Omental fat pad (tissue), 4 donors: ENCODE measurements around the gene BFAR. TPM values are rescaled to one million over a fixed set of nuclear protein-coding genes. Genes with fewer than 3 reads are reported as not detected.
"Not testable (repeated sequence)": the region's sequence is repeated elsewhere in the genome, so short reads cannot be mapped to it uniquely, and the experiment has no call there.

Experiments used
- ATAC-seq: fragments of 150-250 bp; one replicate; pipeline ENCODE4 v1.9.1; 2016; ENCODE audit warnings: mild to moderate bottlenecking, moderate library complexity; ENCODE audit not compliant: low FRiP score
- DNase-seq: peaks from one replicate; pipeline ENCODE4 v3.0.0-alpha.2; 2019; ENCODE audit warnings: low spot score
- CTCF ChIP-seq, 3 donors: fragments of 450-650 bp; IDR thresholded peaks; one replicate each; pipeline ENCODE4 v1.5.1; 2016 to 2017; ENCODE audit warnings: antibody characterized with exemption in 3 of 3, mild to moderate bottlenecking in 3 of 3, moderate library complexity in 2 of 3
- total RNA-seq, 4 donors: library from RNA; depleted of rRNA; stranded (reverse); fragments of >200 nt; gene quantifications; one replicate each; pipeline ENCODE4 v1.1.0, GENCODE V29; 2016

BFAR gene
- total RNA-seq, 4 donors from 2014 or later: 47.3 to 73.0 (median 61.5) TPM

DNA sequence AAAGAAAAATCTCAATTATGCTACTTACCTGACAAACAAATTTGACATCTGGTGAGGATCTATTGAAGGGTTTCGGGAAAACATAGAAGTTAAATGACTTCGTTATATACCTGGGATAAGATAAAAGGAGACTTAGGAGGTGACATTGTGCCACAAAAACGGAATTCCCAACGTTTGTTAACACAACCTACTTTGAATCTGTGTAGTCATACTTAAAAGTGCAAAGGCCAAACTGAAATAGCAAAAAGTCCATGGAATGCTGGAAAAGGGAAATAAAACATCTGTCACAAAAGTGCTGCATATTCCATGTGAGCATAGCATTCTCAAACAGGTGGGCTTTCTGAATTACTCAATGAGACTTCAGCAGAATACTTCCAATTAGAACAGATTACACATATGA is 5.7 kb upstream of the BFAR start:
- no peak for TF ChIP-seq CTCF (IDR thresholded peaks at IDR 0.05)
- DNase-seq: no peak
- ATAC-seq: no peak

- DNase-seq: no peak
- no peak for ATAC-seq
- TF ChIP-seq CTCF (IDR thresholded peaks at IDR 0.05): no peak
Observed at GRCh38 chr16:14628806-14629611, 3.7 kb upstream of the BFAR start.

- ATAC-seq: no peak
- TF ChIP-seq CTCF (IDR thresholded peaks at IDR 0.05): no peak
- no peak for DNase-seq
Observed at GRCh38 chr16:14629612-14629918, 3.2 kb upstream of the BFAR start.

- no peak for TF ChIP-seq CTCF (IDR thresholded peaks at IDR 0.05)
- DNase-seq: peak; percentile 87
- ATAC-seq: peak; percentile 83
Observed at GRCh38 chr16:14629919-14630619, 2.7 kb upstream of the BFAR start, which contains the start of gene PARN. Gene PARN (minus strand): TSS chr16:14630260. CDS start chr16:14630125, 135 bp downstream.

DNA sequence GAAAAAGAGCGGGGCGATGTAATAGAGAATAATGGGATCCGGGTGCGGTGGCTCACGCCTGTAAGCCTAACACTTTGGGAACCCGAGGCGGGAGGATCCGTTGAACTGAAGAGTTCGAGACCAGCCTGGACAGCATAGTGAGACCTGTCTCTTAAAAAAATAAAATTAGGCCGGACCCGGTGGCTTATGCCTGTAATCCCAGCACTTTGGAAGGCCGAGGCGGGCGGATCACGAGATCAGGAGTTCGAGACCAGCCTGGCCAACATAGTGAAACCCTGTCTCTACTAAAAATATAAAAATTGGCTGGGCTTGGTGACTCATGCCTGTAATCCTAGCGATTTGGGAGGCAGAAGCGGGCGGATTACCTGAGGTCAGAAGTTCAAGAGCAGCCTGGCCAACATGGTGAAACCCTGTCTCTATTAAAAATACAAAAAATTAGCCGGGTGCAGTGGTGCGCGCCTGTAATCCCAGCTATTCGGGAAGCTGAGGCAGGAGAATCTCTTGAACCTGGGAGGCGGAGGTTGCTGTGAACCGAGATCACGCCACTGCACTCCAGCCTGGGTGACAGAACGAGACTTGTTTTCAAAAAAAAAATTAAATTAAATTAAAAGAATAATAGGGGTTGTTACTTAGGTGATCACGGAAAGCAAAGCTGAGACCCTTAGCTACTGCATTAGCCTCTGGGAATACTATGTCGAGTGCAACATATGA is 2.0 kb upstream of the BFAR start:
- not testable (repeated sequence) for ATAC-seq, DNase-seq

DNA sequence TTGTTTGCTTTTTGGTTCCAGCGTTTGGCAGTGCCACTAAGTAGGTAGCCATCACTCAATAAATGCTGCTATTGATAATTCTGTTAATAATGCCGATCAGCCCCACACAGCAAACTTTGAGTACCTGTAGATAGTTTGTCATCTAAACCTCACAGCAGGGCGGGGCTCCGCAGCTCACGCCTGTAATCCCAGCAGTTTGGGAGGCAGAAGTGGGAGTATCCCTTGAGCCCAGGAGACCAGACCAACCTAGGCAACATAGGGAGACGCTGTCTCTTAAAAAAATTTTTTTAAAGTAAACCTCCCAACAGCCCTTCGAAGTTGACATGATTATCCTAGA is 1.6 kb downstream of the BFAR start:
- DNase-seq (no peak), ATAC-seq (no peak)
- TF ChIP-seq CTCF (IDR thresholded peaks at IDR 0.05): no peak

GRCh38 chr16:14635395-14636165 is 2.8 kb downstream of the BFAR start:
- DNase-seq (no peak), ATAC-seq (no peak)
- TF ChIP-seq CTCF (IDR thresholded peaks at IDR 0.05): no peak

DNA sequence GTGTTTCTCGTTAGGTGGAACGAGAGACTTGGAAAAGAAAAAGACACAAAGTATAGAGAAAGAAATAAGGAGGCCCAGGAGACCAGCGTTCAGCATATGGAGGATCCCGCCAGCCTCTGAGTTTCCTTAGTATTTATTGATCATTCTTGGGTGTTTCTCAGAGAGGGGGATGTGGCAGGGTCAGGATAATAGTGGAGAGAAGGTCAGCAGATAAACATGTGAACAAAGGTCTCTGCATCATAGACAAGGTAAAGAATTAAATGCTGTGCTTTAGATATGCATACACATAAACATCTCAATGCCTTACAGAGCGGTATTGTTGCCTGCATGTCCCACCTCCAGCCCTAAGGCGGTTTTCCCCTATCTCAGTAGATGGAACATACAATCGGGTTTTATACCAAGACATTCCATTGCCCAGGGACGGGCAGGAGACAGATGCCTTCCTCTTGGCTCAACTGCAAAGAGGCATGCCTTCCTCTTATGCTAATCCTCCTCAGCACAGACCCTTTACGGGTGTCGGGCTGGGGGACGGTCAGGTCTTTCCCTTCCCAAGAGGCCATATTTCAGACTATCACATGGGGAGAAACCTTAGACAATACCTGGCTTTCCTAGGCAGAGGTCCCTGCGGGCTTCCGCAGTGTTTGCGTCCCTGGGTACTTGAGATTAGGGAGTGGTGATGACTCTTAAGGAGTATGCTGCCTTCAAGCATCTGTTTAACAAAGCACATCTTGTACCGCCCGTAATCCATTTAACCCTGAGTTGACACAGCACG is 3.6 kb downstream of the BFAR start:
- ATAC-seq, DNase-seq: not testable (repeated sequence)

GRCh38 chr16:14636951-14637240 is 4.1 kb downstream of the BFAR start:
- not testable (repeated sequence) for DNase-seq, ATAC-seq
